Measurements from ENCODE around the gene ARID5B.

ARID5B gene

GRCh38 chr10:62083412-62084267 is 182.1 kb downstream of the ARID5B start:
- TF ChIP-seq CTCF (IDR thresholded peaks at IDR 0.05) (no peak), ZFX (IDR thresholded peaks at IDR 0.05; ENCODE audit: borderline replicate concordance) (no peak)
- H3K27ac ChIP-seq = peak overlapping the region; percentile 40

- TF ChIP-seq ZFX (IDR thresholded peaks at IDR 0.05; ENCODE audit: borderline replicate concordance) (no peak), CTCF (IDR thresholded peaks at IDR 0.05) (no peak)
- H3K27ac ChIP-seq = no peak overlapping the region
These were observed 183.0 kb downstream of the ARID5B start for GRCh38 chr10:62084451-62084850.

- H3K27ac ChIP-seq = no peak overlapping the region
- no peak for TF ChIP-seq ZFX (IDR thresholded peaks at IDR 0.05; ENCODE audit: borderline replicate concordance)
- TF ChIP-seq CTCF (IDR thresholded peaks at IDR 0.05) = no peak
These were observed 183.9 kb downstream of the ARID5B start for GRCh38 chr10:62085404-62085803.

GRCh38 chr10:62085821-62086220 is 184.3 kb downstream of the ARID5B start:
- H3K27ac ChIP-seq = no peak overlapping the region

GRCh38 chr10:62087329-62087728 is 185.8 kb downstream of the ARID5B start:
- TF ChIP-seq ZFX (IDR thresholded peaks at IDR 0.05; ENCODE audit: borderline replicate concordance) (no peak), CTCF (IDR thresholded peaks at IDR 0.05) (no peak)
- no peak overlapping the region for H3K27ac ChIP-seq

More at GRCh38 chr10:62085821-62086220, 184.3 kb downstream of the ARID5B start:
- TF ChIP-seq CTCF (IDR thresholded peaks at IDR 0.05) (no peak), ZFX (IDR thresholded peaks at IDR 0.05; ENCODE audit: borderline replicate concordance) (no peak)

GRCh38 chr10:62088786-62089185 is 187.3 kb downstream of the ARID5B start:
- no peak overlapping the region for H3K27ac ChIP-seq

More at GRCh38 chr10:62088786-62089185, 187.3 kb downstream of the ARID5B start:
- TF ChIP-seq ZFX (IDR thresholded peaks at IDR 0.05; ENCODE audit: borderline replicate concordance) (no peak), CTCF (IDR thresholded peaks at IDR 0.05) (no peak)
